Retinal pigment epithelial cell (primary cell): ENCODE results near the gene SKOR1.

ENCODE experiments used
- DNase-seq: peaks from one replicate; pipeline ENCODE4 v3.0.0-alpha.2; 2010; ENCODE audit warnings: low read depth
- H3K4me3 ChIP-seq: 2 replicates; pipeline ENCODE4 v1.5.1; 2011; ENCODE audit warnings: mild to moderate bottlenecking, low read length, control low read depth, moderate library complexity
- TF ChIP-seq, protein P1 (sequence below): conservative IDR thresholded peaks from 2 replicates; pipeline ENCODE4 v1.5.1; 2011; ENCODE audit warnings: low read depth, low read length, control low read depth, inconsistent platforms

SKOR1 gene

DNA sequence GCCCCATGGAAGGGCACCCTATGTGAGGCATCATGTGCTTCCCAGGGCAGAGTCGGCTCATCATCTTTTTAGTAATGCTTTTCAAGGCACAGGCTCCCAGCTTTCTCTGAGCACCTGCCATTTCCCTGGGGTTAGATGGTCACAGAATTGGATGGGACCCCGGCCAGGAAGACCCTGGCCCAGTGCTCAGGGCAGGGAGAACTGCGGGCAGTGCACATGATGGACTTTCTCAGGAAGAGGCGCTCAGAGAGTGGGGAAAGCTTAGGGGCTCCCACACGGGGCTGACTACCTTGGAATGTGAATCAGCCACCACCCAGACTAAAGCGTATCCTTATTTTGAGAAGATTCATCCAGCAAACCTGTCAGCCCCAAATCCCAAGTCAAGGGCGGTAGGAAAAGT lies 16.5 kb upstream of the SKOR1 start:
- no peak overlapping the region for H3K4me3 ChIP-seq
- TF ChIP-seq, protein P1, sequence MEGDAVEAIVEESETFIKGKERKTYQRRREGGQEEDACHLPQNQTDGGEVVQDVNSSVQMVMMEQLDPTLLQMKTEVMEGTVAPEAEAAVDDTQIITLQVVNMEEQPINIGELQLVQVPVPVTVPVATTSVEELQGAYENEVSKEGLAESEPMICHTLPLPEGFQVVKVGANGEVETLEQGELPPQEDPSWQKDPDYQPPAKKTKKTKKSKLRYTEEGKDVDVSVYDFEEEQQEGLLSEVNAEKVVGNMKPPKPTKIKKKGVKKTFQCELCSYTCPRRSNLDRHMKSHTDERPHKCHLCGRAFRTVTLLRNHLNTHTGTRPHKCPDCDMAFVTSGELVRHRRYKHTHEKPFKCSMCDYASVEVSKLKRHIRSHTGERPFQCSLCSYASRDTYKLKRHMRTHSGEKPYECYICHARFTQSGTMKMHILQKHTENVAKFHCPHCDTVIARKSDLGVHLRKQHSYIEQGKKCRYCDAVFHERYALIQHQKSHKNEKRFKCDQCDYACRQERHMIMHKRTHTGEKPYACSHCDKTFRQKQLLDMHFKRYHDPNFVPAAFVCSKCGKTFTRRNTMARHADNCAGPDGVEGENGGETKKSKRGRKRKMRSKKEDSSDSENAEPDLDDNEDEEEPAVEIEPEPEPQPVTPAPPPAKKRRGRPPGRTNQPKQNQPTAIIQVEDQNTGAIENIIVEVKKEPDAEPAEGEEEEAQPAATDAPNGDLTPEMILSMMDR, result no peak
- DNase-seq, result no peak

DNA sequence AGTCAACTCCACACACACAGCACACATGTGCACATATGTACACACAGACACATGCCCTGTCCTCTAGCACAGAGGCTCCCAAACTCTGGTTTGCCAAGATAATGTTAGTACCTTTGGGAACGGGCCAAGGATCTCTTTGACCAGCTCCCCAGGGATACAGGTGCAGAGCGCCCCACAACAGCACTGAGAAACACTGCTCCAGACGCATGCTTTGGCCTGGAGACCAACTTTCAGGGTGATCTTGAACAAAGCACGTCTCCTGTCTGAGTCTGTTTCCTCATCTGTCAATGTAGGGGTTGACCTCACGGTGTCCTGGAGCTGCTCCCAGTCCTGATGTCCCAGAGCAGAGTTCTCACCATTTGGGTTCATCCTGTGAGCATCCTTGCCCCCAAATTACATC lies 15.9 kb upstream of the SKOR1 start:
- DNase-seq, result no peak
- TF ChIP-seq, protein P1, result no peak

DNA sequence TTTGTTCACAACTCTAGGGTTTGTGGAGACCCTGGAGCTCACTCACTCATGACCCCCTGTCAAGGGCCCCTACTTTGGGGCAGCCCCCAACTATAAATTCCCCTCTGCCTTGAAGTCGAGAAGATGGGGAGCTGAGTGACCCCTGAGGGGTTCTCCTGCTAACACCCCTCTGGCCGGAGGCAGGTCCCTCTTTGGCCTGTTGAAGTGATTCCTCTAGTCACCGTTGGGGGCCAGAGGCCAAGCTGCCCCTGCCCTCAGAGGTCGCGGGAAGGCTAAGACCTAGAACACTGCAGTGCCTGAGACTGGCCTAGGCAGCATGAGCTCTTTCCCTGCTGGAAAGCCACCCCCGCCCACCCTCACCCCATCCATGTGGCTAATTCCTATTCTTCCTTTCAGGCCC lies 15.4 kb upstream of the SKOR1 start:
- no peak for DNase-seq
- TF ChIP-seq, protein P1, result no peak

More for the DNA sequence above, 15.9 kb upstream of the SKOR1 start:
- no peak overlapping the region for H3K4me3 ChIP-seq

DNA sequence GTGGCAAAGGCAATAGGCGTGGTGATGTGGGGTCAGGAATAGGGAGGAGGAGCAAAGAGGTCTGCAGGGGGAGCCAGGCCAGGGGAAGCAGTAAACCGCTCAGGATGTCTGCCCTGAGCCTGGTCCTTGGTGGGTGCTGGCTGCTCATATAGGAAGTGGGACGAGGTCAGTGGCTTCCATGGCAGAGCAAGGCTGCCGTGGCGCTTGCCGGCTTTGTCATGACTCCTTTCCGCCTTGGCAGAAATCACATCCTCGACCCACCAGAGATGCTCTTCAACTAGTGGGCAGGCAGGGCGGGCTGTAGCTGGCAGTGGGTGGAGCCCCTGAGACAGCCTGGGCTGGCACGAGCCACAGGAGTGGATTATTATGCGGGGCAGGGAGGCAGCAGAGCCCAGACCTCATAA lies 13.1 kb upstream of the SKOR1 start:
- DNase-seq, result no peak
- no peak overlapping the region for H3K4me3 ChIP-seq
- TF ChIP-seq, protein P1, result no peak

More for the DNA sequence above, 15.4 kb upstream of the SKOR1 start:
- H3K4me3 ChIP-seq, result no peak overlapping the region

DNA sequence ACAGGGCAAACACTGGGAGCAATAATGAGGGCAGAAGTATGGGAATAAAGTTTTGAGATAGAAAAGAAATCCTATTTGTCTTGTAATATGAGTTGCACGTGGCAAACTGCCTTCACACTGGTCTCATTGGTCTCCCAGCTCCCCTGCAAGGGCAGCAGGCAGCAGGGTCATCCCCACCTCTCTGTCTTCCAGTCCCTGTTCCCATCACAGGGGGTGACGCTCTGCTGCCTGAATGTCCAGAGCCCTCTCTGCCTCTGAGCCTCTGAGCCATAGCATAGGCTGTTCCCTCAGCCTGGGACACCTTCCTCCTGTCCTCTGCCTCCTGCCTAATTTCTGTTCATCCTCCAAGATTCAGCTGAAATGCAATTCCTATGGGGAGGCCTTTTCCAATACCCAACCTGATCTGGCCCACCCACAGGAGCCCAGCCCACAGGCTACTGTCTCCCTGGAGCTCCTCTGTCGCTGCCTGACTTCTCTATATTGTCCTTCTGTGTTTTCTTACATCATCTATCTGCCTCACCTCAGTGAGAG lies 12.1 kb upstream of the SKOR1 start:
- TF ChIP-seq, protein P1, result no peak
- no peak for DNase-seq
- H3K4me3 ChIP-seq, result no peak overlapping the region

DNA sequence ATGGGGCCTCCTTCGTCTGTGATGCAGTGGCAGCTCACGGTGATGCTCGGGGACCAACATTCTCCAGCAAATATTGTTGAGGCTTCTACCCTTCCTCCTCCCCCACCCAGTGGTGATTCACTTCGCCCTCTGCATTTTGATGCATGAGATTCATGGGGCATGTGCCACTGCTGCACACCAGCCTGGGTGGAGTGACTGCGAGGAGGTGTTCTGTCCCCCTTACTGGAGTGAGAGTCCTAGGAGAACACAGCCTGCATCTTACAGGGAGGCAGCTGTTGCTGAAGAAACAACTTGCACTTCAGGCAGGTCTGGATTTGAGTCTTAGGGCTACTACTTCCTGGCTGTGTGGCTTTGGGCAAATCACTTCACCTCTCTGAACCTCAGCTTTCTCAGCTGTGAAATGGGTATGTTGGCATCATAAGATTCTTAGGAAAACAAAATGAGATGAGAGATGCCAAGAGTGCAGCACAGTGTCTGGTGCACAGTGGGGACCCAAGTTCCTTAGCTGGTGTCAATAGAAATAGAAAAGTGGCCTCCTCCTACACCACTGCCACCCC lies 10.2 kb upstream of the SKOR1 start:
- H3K4me3 ChIP-seq, result no peak overlapping the region
- DNase-seq, result no peak

DNA sequence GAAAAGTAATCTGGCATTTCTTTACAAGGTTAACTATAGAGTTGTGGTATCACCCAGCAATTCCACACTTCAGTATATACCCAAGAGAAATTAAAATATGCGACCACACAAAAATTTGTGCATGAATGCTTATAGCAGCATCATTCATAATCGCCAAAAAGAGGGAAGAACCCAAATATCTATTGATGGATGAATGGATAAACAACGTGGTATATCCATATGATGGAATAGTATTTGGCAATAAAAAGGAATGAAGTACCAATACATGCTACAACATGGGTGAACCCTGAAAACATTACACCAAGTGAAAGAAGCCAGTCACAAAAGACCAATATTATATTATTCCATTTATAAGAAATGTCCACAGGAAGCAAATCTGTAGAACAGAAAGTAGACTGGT lies 8.6 kb upstream of the SKOR1 start:
- DNase-seq, result no peak

More for the DNA sequence above, 10.2 kb upstream of the SKOR1 start:
- TF ChIP-seq, protein P1, result no peak

More for the DNA sequence above, 8.6 kb upstream of the SKOR1 start:
- no peak overlapping the region for H3K4me3 ChIP-seq
- TF ChIP-seq, protein P1, result no peak
